Ammon's horn (tissue), 1 donor: ENCODE data around the gene PPP2R3C.
"Not testable (repeated sequence)": the region's sequence is repeated elsewhere in the genome, so short reads cannot be mapped to it uniquely, and the experiment has no call there.

Experiments
- DNase-seq: peaks from one replicate; pipeline ENCODE4 v3.0.0-alpha.2; 2016; ENCODE audit warnings: low spot score

PPP2R3C gene

GRCh38 chr14:35121887-35122695, at the start of gene PPP2R3C, which contains the start of gene PRORP:
Gene PPP2R3C, minus strand, starts transcription at chr14:35121990. Its CDS starts 31 bp downstream, at chr14:35121959.
Gene PRORP, plus strand, starts transcription at chr14:35122552. Its CDS starts 694 bp downstream, at chr14:35123246.
- peak; percentile 98 for DNase-seq

GRCh38 chr14:35167496-35167895, 45.7 kb upstream of the PPP2R3C start:
- no peak for DNase-seq

- no peak for DNase-seq
These were observed 43.1 kb upstream of the PPP2R3C start for GRCh38 chr14:35164849-35165248.

GRCh38 chr14:35163384-35163783, 41.6 kb upstream of the PPP2R3C start:
- no peak for DNase-seq

GRCh38 chr14:35161231-35161630, 39.4 kb upstream of the PPP2R3C start:
- DNase-seq, result no peak

GRCh38 chr14:35159742-35160409, 38.1 kb upstream of the PPP2R3C start:
- no peak for DNase-seq

GRCh38 chr14:35158951-35159653, 37.3 kb upstream of the PPP2R3C start:
- DNase-seq, result no peak

- DNase-seq, result no peak
These were observed 36.7 kb upstream of the PPP2R3C start for GRCh38 chr14:35158491-35158890.

GRCh38 chr14:35155962-35156361, 34.2 kb upstream of the PPP2R3C start:
- no peak for DNase-seq

GRCh38 chr14:35154016-35154415, 32.2 kb upstream of the PPP2R3C start:
- no peak for DNase-seq

GRCh38 chr14:35152531-35152930, 30.7 kb upstream of the PPP2R3C start:
- DNase-seq, result not testable (repeated sequence)

- DNase-seq, result no peak
These were observed 27.4 kb upstream of the PPP2R3C start for GRCh38 chr14:35149239-35149638.

- DNase-seq, result no peak
These were observed 25.9 kb upstream of the PPP2R3C start for GRCh38 chr14:35147711-35148110.

GRCh38 chr14:35147186-35147585, 25.4 kb upstream of the PPP2R3C start:
- no peak for DNase-seq

- DNase-seq, result no peak
These were observed 24.9 kb upstream of the PPP2R3C start for GRCh38 chr14:35146711-35147149.

- DNase-seq, result no peak
These were observed 22.2 kb upstream of the PPP2R3C start for GRCh38 chr14:35144029-35144428.

- no peak for DNase-seq
These were observed 19.2 kb upstream of the PPP2R3C start for GRCh38 chr14:35140718-35141581.

- no peak for DNase-seq
These were observed 16.8 kb upstream of the PPP2R3C start for GRCh38 chr14:35138585-35138984.

- no peak for DNase-seq
These were observed 12.7 kb upstream of the PPP2R3C start for GRCh38 chr14:35134329-35135123.

GRCh38 chr14:35133542-35134328, 11.9 kb upstream of the PPP2R3C start:
- no peak for DNase-seq
